Esophagus muscularis mucosa (tissue), 4 donors: Measurements from ENCODE around the gene C1QC. TPM values are rescaled to one million over a fixed set of nuclear protein-coding genes. Genes with fewer than 3 reads are reported as not detected.
A peak's percentile ranks its signal among the peaks of the same experiment; 100 is the strongest.

Experiments
- DNase-seq: peaks from one replicate; pipeline ENCODE4 v3.0.0-alpha.2; 2017; ENCODE audit errors: extremely low spot score
- H3K27ac ChIP-seq, 4 donors: fragments of 200-600 bp; sonication (generic); replicated peaks in 1 of 4; 1 replicate in 3 of 4; 2 replicates in 1 of 4; pipeline ENCODE4 v1.5.1; 2016 to 2019; ENCODE audit warnings: mild to moderate bottlenecking in 1 of 4
- H3K27me3 ChIP-seq, 4 donors: fragments of 200-600 bp; sonication (generic); one replicate each; pipeline versions ENCODE4 v1.5.1 to v1.6.0; 2016 to 2019
- H3K36me3 ChIP-seq, 4 donors: fragments of 200-600 bp; sonication (generic); one replicate each; pipeline ENCODE4 v1.5.1; 2016 to 2019
- H3K4me1 ChIP-seq, 4 donors: fragments of 200-600 bp; sonication (generic); one replicate each; pipeline ENCODE4 v1.5.1; 2016 to 2019
- H3K4me3 ChIP-seq, 4 donors: fragments of 200-600 bp; sonication (generic); 1 replicate in 2 of 4; 2 replicates in 2 of 4; pipeline ENCODE4 v1.5.1; 2016 to 2019; ENCODE audit warnings: mild to moderate bottlenecking in 4 of 4, moderate library complexity in 1 of 4
- H3K9me3 ChIP-seq, 4 donors: fragments of 200-600 bp; sonication (generic); 1 replicate in 3 of 4; 2 replicates in 1 of 4; pipeline ENCODE4 v1.5.1; 2016 to 2019
- EP300 ChIP-seq: sonication (generic); formaldehyde crosslinking; IDR thresholded peaks from one replicate; pipeline ENCODE4 v1.6.1; 2017; ENCODE audit warnings: antibody characterized with exemption
- POLR2A ChIP-seq: fragments of 450-650 bp; IDR thresholded peaks from one replicate; pipeline ENCODE4 v1.6.1; 2017; ENCODE audit warnings: antibody characterized with exemption, moderate library complexity, mild to moderate bottlenecking, low read depth
- POLR2AphosphoS5 ChIP-seq, 2 donors: sonication (generic); formaldehyde crosslinking; IDR thresholded peaks; one replicate each; pipeline ENCODE4 v1.6.1; 2017; ENCODE audit warnings: antibody characterized with exemption in 2 of 2
- WGBS: methylation state at CpG from one replicate; pipeline ENCODE4 v1.1.5; 2018; 5-methylcytosine and 5-hydroxymethylcytosine counted together
- intact Hi-C: fragments of 100-400 bp; cut with DNase I; formaldehyde crosslinking; loops from one replicate; pipeline ENCODE4 v1.15.1; 2023
- total RNA-seq, 4 donors: library from RNA; depleted of rRNA; stranded (reverse); fragments of >200 nt; gene quantifications; one replicate each; pipeline versions ENCODE4 v1.1.0 to v1.2.1, GENCODE V29; 2016
- TF ChIP-seq, protein P1 (sequence below), 3 experiments: fragments of 200-600 bp in 2 of 3; fragments of 450-650 bp in 1 of 3; sonication (generic) in 2 of 3; IDR thresholded peaks; one replicate each; pipeline ENCODE4 v1.5.1; 2017 to 2019; ENCODE audit warnings: antibody characterized with exemption in 3 of 3, mild to moderate bottlenecking in 2 of 3, moderate library complexity in 1 of 3

C1QC gene
- 100 to 1,000 TPM; 171 to 311 (median 181) TPM for total RNA-seq

DNA sequence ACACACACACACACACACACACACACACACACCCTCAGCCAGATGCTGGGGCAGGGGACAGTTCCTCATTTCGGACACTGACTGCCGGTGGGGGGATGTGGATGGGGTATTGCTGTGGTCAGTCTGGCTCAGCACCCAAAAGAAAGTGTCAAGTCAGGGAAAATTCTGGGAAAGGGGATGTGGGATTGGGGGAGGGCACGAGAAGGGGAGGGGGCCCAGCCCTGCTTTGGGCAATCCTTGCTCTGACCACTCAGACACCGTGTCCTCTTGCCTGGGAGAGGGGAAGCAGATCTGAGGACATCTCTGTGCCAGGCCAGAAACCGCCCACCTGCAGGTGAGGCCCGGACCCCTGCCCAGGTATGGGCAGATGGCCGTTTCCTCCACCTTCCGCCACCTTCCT, at the start of gene C1QC:
Gene C1QC (plus strand): TSS at position 253 of the 400 bp plus-strand sequence. CDS start 391 bp downstream, outside the sequence.
- no peaks in the 10 kb centered on the region for H3K9me3 ChIP-seq
- TF ChIP-seq POLR2A (no peak), POLR2AphosphoS5 (IDR thresholded peaks at IDR 0.05) (peak in 1 of 2 donors; percentile 41)
- 77% methylated on average over 8 of the region's 8 CpGs for WGBS
- peaks cover 0 to 37% (median 0%) of the 10 kb centered on the region in 4 donors for H3K27me3 ChIP-seq
- peaks cover 0 to 11% (median 7%) of the 10 kb centered on the region in 4 donors for H3K4me1 ChIP-seq
- intact Hi-C loops, result loop anchor here (10.0 kb wide), 1 partner anchor 539 kb away; no protein-coding TSS in a partner anchor
- H3K27ac ChIP-seq, result peak within 1 kb of the TSS in 3 of 4 donors; percentile 34 to 64 (median 46)
- no peaks in the 10 kb centered on the region for H3K36me3 ChIP-seq
- H3K4me3 ChIP-seq, result peak within 1 kb of the TSS; percentile 33 to 47 (median 34)
- no peak for DNase-seq

DNA sequence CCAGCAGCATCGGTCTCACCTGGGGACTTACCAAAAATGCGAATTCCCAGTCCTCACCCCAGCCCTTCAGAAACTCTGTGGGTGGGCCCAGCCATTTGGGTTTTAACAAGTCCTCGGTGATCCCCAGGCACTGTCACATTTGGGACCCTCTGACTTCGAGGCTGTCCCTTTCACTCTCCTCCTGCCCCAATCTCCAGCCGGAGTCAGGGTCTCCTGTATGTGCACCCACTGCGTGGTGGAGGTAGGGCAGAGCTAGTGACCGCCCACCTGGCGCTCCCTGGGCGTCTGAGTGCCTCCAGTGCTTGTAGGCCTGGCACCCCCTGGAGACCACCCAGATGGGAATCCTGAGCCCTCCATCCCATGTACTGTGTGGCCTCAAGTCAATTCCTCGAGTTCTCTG, 49.0 kb upstream of the C1QC start:
- no peak for DNase-seq
- Histone ChIP-seq H3K4me1 (no peaks in the 10 kb centered on the region), H3K4me3 (no peak overlapping the region), H3K27me3 (peaks cover 0 to 77% (median 4%) of the 10 kb centered on the region in 4 donors), H3K27ac (no peak overlapping the region), H3K36me3 (no peaks in the 10 kb centered on the region), H3K9me3 (no peaks in the 10 kb centered on the region)
- 75% methylated on average over 7 of the region's 10 CpGs for WGBS
- TF ChIP-seq POLR2AphosphoS5 (IDR thresholded peaks at IDR 0.05) (no peak), POLR2A (no peak), EP300 (no peak)
- TF ChIP-seq, protein P1, sequence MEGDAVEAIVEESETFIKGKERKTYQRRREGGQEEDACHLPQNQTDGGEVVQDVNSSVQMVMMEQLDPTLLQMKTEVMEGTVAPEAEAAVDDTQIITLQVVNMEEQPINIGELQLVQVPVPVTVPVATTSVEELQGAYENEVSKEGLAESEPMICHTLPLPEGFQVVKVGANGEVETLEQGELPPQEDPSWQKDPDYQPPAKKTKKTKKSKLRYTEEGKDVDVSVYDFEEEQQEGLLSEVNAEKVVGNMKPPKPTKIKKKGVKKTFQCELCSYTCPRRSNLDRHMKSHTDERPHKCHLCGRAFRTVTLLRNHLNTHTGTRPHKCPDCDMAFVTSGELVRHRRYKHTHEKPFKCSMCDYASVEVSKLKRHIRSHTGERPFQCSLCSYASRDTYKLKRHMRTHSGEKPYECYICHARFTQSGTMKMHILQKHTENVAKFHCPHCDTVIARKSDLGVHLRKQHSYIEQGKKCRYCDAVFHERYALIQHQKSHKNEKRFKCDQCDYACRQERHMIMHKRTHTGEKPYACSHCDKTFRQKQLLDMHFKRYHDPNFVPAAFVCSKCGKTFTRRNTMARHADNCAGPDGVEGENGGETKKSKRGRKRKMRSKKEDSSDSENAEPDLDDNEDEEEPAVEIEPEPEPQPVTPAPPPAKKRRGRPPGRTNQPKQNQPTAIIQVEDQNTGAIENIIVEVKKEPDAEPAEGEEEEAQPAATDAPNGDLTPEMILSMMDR (IDR thresholded peaks at IDR 0.05), result no peak
- intact Hi-C loops, result no loop called here

DNA sequence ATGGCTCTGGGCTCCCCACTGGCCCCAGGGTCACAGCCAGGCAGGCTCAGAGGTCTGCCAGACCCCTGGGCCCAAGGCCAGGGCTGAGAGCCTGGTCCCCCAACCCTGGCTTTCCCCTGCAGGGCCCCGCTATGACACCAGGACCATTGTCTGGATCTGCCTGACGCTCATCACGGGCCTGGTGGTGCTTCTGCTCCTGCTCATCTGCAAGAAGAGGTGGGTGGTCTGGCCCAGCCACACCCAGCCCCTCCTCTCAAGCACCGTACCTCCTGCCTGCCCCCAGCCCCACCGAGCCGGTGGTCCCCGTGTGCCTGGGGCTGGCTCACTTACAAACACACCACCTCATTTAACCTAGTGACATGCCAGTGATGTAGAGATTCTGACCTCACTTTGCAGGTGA, 48.3 kb upstream of the C1QC start:
- no peak overlapping the region for H3K4me3 ChIP-seq
- no peaks in the 10 kb centered on the region for H3K4me1 ChIP-seq
- no peaks in the 10 kb centered on the region for H3K9me3 ChIP-seq
- no peaks in the 10 kb centered on the region for H3K36me3 ChIP-seq
- DNase-seq, result no peak
- H3K27me3 ChIP-seq, result peaks cover 0 to 75% (median 4%) of the 10 kb centered on the region in 4 donors
- TF ChIP-seq EP300, result no peak
- TF ChIP-seq POLR2A, result no peak
- no peak overlapping the region for H3K27ac ChIP-seq
- 72% methylated on average over 3 of the region's 7 CpGs for WGBS
- intact Hi-C loops, result no loop called here

DNA sequence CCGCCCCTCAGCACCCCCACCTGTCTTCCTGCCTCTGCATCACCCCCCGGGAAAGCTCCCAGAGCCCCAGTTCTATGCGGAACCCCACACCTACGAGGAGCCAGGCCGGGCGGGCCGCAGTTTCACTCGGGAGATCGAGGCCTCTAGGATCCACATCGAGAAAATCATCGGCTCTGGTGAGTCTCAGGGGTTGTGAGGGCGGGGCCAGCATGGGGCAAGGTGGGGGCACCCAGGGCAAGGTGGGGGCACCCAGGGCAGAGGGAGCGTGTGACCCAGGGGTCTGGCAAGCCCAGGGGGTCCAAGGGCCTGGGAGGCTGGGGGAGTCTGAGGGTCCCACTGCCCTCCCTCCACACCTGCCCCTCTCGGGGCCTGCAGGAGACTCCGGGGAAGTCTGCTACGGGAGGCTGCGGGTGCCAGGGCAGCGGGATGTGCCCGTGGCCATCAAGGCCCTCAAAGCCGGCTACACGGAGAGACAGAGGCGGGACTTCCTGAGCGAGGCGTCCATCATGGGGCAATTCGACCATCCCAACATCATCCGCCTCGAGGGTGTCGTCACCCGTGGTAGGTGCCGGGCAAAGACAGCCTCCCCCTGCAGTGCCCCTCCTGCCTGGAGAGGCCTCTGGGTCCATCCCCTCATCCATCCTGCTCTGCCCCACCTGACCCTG, 46.0 kb upstream of the C1QC start:
- Histone ChIP-seq H3K36me3 (no peaks in the 10 kb centered on the region), H3K27me3 (peaks cover 0 to 80% (median 5%) of the 10 kb centered on the region in 4 donors), H3K27ac (no peak overlapping the region), H3K4me3 (no peak overlapping the region), H3K4me1 (no peaks in the 10 kb centered on the region), H3K9me3 (no peaks in the 10 kb centered on the region)
- TF ChIP-seq POLR2AphosphoS5 (IDR thresholded peaks at IDR 0.05) (no peak), POLR2A (no peak), EP300 (no peak)
- TF ChIP-seq, protein P1 (IDR thresholded peaks at IDR 0.05), result no peak
- intact Hi-C loops, result no loop called here
- no peak for DNase-seq
- 86% methylated on average over 20 of the region's 30 CpGs for WGBS

DNA sequence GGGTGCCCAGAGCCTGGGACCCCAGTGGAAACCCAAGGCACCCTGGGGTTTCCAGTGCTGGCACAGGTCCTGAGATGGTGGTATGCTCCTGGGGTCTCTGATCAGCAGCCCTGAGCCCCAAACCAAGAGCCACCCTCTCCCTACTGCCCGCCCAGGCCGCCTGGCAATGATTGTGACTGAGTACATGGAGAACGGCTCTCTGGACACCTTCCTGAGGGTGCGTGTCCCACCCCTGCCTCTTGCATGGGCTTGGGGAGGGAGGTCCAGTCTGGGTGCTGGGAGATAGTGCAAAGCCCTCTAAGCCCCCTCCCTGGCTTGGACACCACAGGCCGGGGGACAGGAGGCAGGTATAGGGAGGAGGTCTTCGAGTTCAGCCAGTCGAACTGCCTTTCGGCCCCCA, 45.4 kb upstream of the C1QC start:
- WGBS, result 89% methylated on average over 4 of the region's 8 CpGs
- intact Hi-C loops, result no loop called here
- Histone ChIP-seq H3K4me1 (no peaks in the 10 kb centered on the region), H3K4me3 (no peak overlapping the region), H3K27ac (no peak overlapping the region), H3K27me3 (peaks cover 0 to 80% (median 5%) of the 10 kb centered on the region in 4 donors), H3K9me3 (no peaks in the 10 kb centered on the region), H3K36me3 (no peaks in the 10 kb centered on the region)
- DNase-seq, result no peak
- TF ChIP-seq POLR2A (no peak), POLR2AphosphoS5 (IDR thresholded peaks at IDR 0.05) (no peak), EP300 (no peak)
- TF ChIP-seq, protein P1 (IDR thresholded peaks at IDR 0.05), result no peak
